Measurements from ENCODE around the gene HCFC1R1.

GRCh38 chr16:3056336-3057180 lies 32.8 kb upstream of the HCFC1R1 start:
- TF ChIP-seq EZH2 (IDR thresholded peaks at IDR 0.05; ENCODE audit: borderline replicate concordance, insufficient read depth, low read depth, low read length, poor library complexity, severe bottlenecking) (no peak), CTCF (IDR thresholded peaks at IDR 0.05) (no peak)
